Esophagus squamous epithelium (tissue), 5 donors: ENCODE results near the gene TYRO3. TPM values are rescaled to one million over a fixed set of nuclear protein-coding genes. Genes with fewer than 3 reads are reported as not detected.

ENCODE experiments used
- DNase-seq: peaks from one replicate; lab custom pipeline; 2025; lab: John Stamatoyannopoulos, UW
- H3K27ac ChIP-seq, 4 donors: fragments of 200-600 bp; sonication (generic); one replicate each; pipeline ENCODE4 v1.5.1; 2016 to 2019; ENCODE audit warnings: mild to moderate bottlenecking in 1 of 4
- H3K27me3 ChIP-seq, 4 donors: fragments of 200-600 bp; sonication (generic); 1 replicate in 3 of 4; 2 replicates in 1 of 4; pipeline versions ENCODE4 v1.5.1 to v1.6.0; 2017 to 2021; ENCODE audit warnings: antibody characterized with exemption in 1 of 4
- H3K36me3 ChIP-seq, 3 donors: fragments of 200-600 bp; sonication (generic); one replicate each; pipeline ENCODE4 v1.5.1; 2016 to 2019
- H3K4me1 ChIP-seq, 3 donors: fragments of 200-600 bp; sonication (generic); one replicate each; pipeline ENCODE4 v1.5.1; 2017 to 2019
- H3K4me3 ChIP-seq, 4 donors: fragments of 200-600 bp; sonication (generic); 1 replicate in 3 of 4; 2 replicates in 1 of 4; pipeline ENCODE4 v1.5.1; 2016 to 2019; ENCODE audit warnings: mild to moderate bottlenecking in 2 of 4, moderate library complexity in 1 of 4
- H3K9me3 ChIP-seq, 3 donors: fragments of 200-600 bp; sonication (generic); one replicate each; pipeline ENCODE4 v1.5.1; 2016 to 2019
- CTCF ChIP-seq, 6 experiments: fragments of 450-650 bp in 4 of 6; fragments of 200-600 bp in 2 of 6; sonication (generic) in 2 of 6; IDR thresholded peaks; one replicate each; pipeline ENCODE4 v1.5.1; 2016 to 2019; ENCODE audit warnings: antibody characterized with exemption in 6 of 6, mild to moderate bottlenecking in 4 of 6, moderate library complexity in 4 of 6
- POLR2A ChIP-seq, 4 donors: fragments of 450-650 bp; IDR thresholded peaks; one replicate each; pipeline ENCODE4 v1.6.1; 2017; ENCODE audit warnings: antibody characterized with exemption in 4 of 4, mild to moderate bottlenecking in 4 of 4, moderate library complexity in 3 of 4
- WGBS, 2 donors: methylation state at CpG; one replicate each; pipeline ENCODE4 v1.1.5; 2018; 5-methylcytosine and 5-hydroxymethylcytosine counted together
- intact Hi-C: fragments of 100-400 bp; cut with DNase I; formaldehyde crosslinking; loops from one replicate; pipeline ENCODE4 v1.15.0; 2022
- total RNA-seq, 4 donors: library from RNA; depleted of rRNA; stranded (reverse); fragments of >200 nt; gene quantifications; one replicate each; pipeline ENCODE4 v1.1.0, GENCODE V29; 2016
- donor health status: DM: yes; HTN: yes; CAD: no.

Gene TYRO3
- total RNA-seq, 4 donors from 2014 or later = 6.5 to 16.9 (median 11.2) TPM

GRCh38 chr15:41577863-41578735 lies 19.1 kb downstream of the TYRO3 start:
- intact Hi-C loops = no loop called here
- WGBS, 2 donors = 86 to 96% methylated on average over 4 to 5 of the region's 12 CpGs
- H3K36me3 ChIP-seq = peaks cover 0 to 52% (median 0%) of the 10 kb centered on the region in 3 donors
- no peaks in the 10 kb centered on the region for H3K9me3 ChIP-seq
- no peak overlapping the region for H3K4me3 ChIP-seq
- H3K4me1 ChIP-seq = peaks cover 0 to 19% (median 0%) of the 10 kb centered on the region in 3 donors
- no peak overlapping the region for H3K27ac ChIP-seq
- TF ChIP-seq CTCF (IDR thresholded peaks at IDR 0.05) (no peak), POLR2A (IDR thresholded peaks at IDR 0.05) (no peak)
- no peak for DNase-seq
- no peaks in the 10 kb centered on the region for H3K27me3 ChIP-seq

DNA sequence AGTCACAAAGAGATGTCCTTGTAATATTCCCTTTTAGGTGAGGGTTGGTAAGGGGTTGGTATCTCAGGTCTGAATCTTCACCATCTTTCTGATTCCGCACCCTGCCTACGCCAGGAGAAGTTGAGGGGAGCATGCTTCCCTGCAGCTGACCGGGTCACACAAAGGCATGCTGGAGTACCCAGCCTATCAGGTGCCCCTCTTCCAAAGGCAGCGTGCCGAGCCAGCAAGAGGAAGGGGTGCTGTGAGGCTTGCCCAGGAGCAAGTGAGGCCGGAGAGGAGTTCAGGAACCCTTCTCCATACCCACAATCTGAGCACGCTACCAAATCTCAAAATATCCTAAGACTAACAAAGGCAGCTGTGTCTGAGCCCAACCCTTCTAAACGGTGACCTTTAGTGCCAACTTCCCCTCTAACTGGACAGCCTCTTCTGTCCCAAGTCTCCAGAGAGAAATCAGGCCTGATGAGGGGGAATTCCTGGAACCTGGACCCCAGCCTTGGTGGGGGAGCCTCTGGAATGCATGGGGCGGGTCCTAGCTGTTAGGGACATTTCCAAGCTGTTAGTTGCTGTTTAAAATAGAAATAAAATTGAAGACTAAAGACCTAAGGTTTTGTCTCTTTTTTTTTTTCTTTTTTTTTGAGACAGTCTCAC lies 19.8 kb downstream of the TYRO3 start:
- H3K27me3 ChIP-seq = no peaks in the 10 kb centered on the region
- no peak for TF ChIP-seq CTCF (IDR thresholded peaks at IDR 0.05)
- TF ChIP-seq POLR2A (IDR thresholded peaks at IDR 0.05) = no peak
- intact Hi-C loops = no loop called here
- no peak overlapping the region for H3K4me3 ChIP-seq
- H3K36me3 ChIP-seq = peaks cover 0 to 44% (median 0%) of the 10 kb centered on the region in 3 donors
- H3K9me3 ChIP-seq = no peaks in the 10 kb centered on the region
- WGBS, 2 donors = 45 to 48% methylated on average over 2 of the region's 9 CpGs
- H3K4me1 ChIP-seq = peaks cover 0 to 19% (median 0%) of the 10 kb centered on the region in 3 donors
- DNase-seq = no peak
- H3K27ac ChIP-seq = no peak overlapping the region

GRCh38 chr15:41581110-41581509 lies 22.1 kb downstream of the TYRO3 start:
- TF ChIP-seq CTCF (IDR thresholded peaks at IDR 0.05) (peak in 3 of 6 experiments; percentile 34 to 64 (median 37)), POLR2A (IDR thresholded peaks at IDR 0.05) (no peak)

DNA sequence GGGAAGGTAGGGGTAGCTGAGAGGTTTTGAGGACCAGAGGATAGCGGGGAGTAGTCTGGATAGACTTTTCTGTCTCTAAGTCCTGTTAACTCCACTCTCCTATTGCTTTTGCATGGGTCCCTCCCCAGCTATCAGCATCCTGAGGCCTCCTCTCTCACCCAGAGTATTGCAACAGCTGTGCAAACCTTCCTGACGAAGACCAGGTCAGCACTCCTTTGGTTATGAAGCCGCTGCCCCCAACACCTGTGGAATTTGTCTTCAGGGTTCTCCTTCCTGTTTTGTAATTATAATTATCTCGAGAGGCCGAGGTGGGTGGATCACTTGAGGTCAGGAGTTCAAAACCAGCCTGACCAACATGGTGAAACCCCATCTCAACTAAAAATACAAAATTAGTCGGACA lies 24.8 kb downstream of the TYRO3 start:
- peaks cover 0 to 27% (median 6%) of the 10 kb centered on the region in 3 donors for H3K4me1 ChIP-seq
- intact Hi-C loops = no loop called here
- no peaks in the 10 kb centered on the region for H3K36me3 ChIP-seq
- no peaks in the 10 kb centered on the region for H3K9me3 ChIP-seq
- no peak overlapping the region for H3K27ac ChIP-seq
- DNase-seq = no peak
- WGBS, 2 donors = 78 to 91% methylated on average over 4 to 6 of the region's 6 CpGs
- no peak for TF ChIP-seq CTCF (IDR thresholded peaks at IDR 0.05)
- peaks cover 0 to 9% (median 0%) of the 10 kb centered on the region in 4 donors for H3K27me3 ChIP-seq
- H3K4me3 ChIP-seq = no peak overlapping the region

More at GRCh38 chr15:41581110-41581509, 22.1 kb downstream of the TYRO3 start:
- H3K27ac ChIP-seq = peak overlapping the region in 2 of 4 donors; percentile 50 to 54
- H3K36me3 ChIP-seq = peaks cover 0 to 24% (median 0%) of the 10 kb centered on the region in 3 donors
- peaks cover 0 to 35% (median 6%) of the 10 kb centered on the region in 3 donors for H3K4me1 ChIP-seq
- DNase-seq = no peak
- no peak overlapping the region for H3K4me3 ChIP-seq
- H3K9me3 ChIP-seq = no peaks in the 10 kb centered on the region
- intact Hi-C loops = no loop called here
- 39 to 40% methylated on average over 2 of the region's 2 CpGs for WGBS, 2 donors
- peaks cover 0 to 3% (median 0%) of the 10 kb centered on the region in 4 donors for H3K27me3 ChIP-seq
